Endothelial cell of umbilical vein (primary cell): ENCODE data around the gene SDCCAG8. TPM values are rescaled to one million over a fixed set of nuclear protein-coding genes. Genes with fewer than 3 reads are reported as not detected.

ENCODE experiments used
- BruUV-seq: library from RNA; stranded (reverse); fragments of 400-500 nt; replicated peaks from 2 replicates; lab custom pipeline; 2021; lab: Mats Ljungman, UMichigan
- CTCF ChIA-PET: fragments of 300-600, 350-600 bp; sonication (Branson Sonifier 250); formaldehyde crosslinking; loops from one replicate; lab custom pipeline; 2021; ENCODE audit warnings: antibody characterized with exemption, inconsistent platforms; lab: Charles Lee
- POLR2A ChIA-PET: fragments of 300-600, 350-600 bp; sonication (Branson Sonifier 250); formaldehyde crosslinking; loops from one replicate; lab custom pipeline; 2021; ENCODE audit warnings: antibody characterized with exemption, inconsistent platforms; lab: Charles Lee
- DNase-seq: peaks from one replicate; pipeline ENCODE4 v3.0.0-alpha.2; 2011; ENCODE audit warnings: low read depth, low spot score
- FAIRE-seq: peaks from 2 replicates; lab custom pipeline; 2011; peaks lifted over from hg19 to GRCh38; lab: Jason Lieb, UNC
- H2AFZ ChIP-seq: 2 replicates; pipeline ENCODE4 v1.6.0; 2012; ENCODE audit warnings: low read depth, low read length, control low read depth, inconsistent platforms
- H3K27ac ChIP-seq: 2 replicates; pipeline ENCODE4 v1.5.1; 2011; ENCODE audit warnings: low read depth, mild to moderate bottlenecking, control low read depth, low read length, moderate library complexity; ENCODE audit not compliant: insufficient read depth
- H3K27me3 ChIP-seq, 2 experiments: 2 replicates each; pipeline versions ENCODE4 v1.6.0 to v1.6.1; 2011; ENCODE audit warnings: low read length in 2 of 2, mixed read lengths in 1 of 2; ENCODE audit not compliant: control insufficient read depth in 2 of 2, insufficient read depth in 2 of 2
- H3K36me3 ChIP-seq, 2 experiments: 2 replicates in 1 of 2; 3 replicates in 1 of 2; pipeline ENCODE4 v1.5.1; 2011; ENCODE audit warnings: low read length in 2 of 2, mild to moderate bottlenecking in 1 of 2, moderate library complexity in 1 of 2; ENCODE audit not compliant: control insufficient read depth in 2 of 2, insufficient read depth in 2 of 2; ENCODE audit errors: extremely low read depth in 1 of 2
- H3K4me1 ChIP-seq: 3 replicates; pipeline ENCODE4 v1.5.1; 2011; ENCODE audit warnings: mild to moderate bottlenecking, low read length; ENCODE audit not compliant: control insufficient read depth, insufficient read depth; ENCODE audit errors: extremely low read depth
- H3K4me2 ChIP-seq: 2 replicates; pipeline ENCODE4 v1.6.1; 2011; ENCODE audit warnings: low read length, control low read depth, mixed read lengths; ENCODE audit not compliant: insufficient read depth
- H3K4me3 ChIP-seq, 3 experiments: fragments of 200-600 bp in 1 of 3; sonication (generic), shearing (Covaris generic) in 1 of 3; replicated peaks in 1 of 3; 2 replicates each; pipeline ENCODE4 v1.5.1; 2011 to 2016; ENCODE audit warnings: control low read depth in 3 of 3, low read length in 3 of 3, mild to moderate bottlenecking in 2 of 3, inconsistent platforms in 1 of 3, low read depth in 1 of 3, moderate library complexity in 1 of 3; ENCODE audit not compliant: insufficient read depth in 1 of 3
- H3K79me2 ChIP-seq: 2 replicates; pipeline ENCODE4 v1.6.0; 2012; ENCODE audit warnings: low read length, inconsistent platforms; ENCODE audit not compliant: control insufficient read depth, insufficient read depth
- H3K9ac ChIP-seq: replicated peaks from 2 replicates; pipeline ENCODE3; 2011; ENCODE audit warnings: low read length, control low read depth; ENCODE audit not compliant: insufficient read depth; ENCODE audit errors: extremely low read depth
- H3K9me1 ChIP-seq: replicated peaks from 3 replicates; pipeline ENCODE4 v1.6.0; 2011; ENCODE audit warnings: mild to moderate bottlenecking, low read length; ENCODE audit not compliant: control insufficient read depth, insufficient read depth; ENCODE audit errors: extremely low read depth
- H3K9me3 ChIP-seq: replicated peaks from 2 replicates; pipeline ENCODE4 v1.5.1; 2012; ENCODE audit warnings: low read length, inconsistent platforms; ENCODE audit not compliant: control insufficient read depth, insufficient read depth
- H4K20me1 ChIP-seq: replicated peaks from 2 replicates; pipeline ENCODE3; 2011; ENCODE audit warnings: mild to moderate bottlenecking, low read length; ENCODE audit not compliant: control insufficient read depth, insufficient read depth; ENCODE audit errors: extremely low read depth
- CTCF ChIP-seq, 2 donors: IDR thresholded peaks; 1 replicate in 1 of 2; 2 replicates in 1 of 2; pipeline ENCODE4 v1.5.1; 2011; ENCODE audit warnings: low read length in 2 of 2, mild to moderate bottlenecking in 2 of 2, moderate library complexity in 2 of 2, control low read depth in 1 of 2, inconsistent platforms in 1 of 2, low read depth in 1 of 2; ENCODE audit not compliant: insufficient read depth in 1 of 2; ENCODE audit errors: extremely low read depth in 1 of 2
- EZH2 ChIP-seq: IDR thresholded peaks from 2 replicates; pipeline ENCODE4 v1.6.1; 2012; ENCODE audit warnings: borderline replicate concordance, low read depth, mild to moderate bottlenecking, moderate library complexity, low read length, inconsistent platforms; ENCODE audit not compliant: severe bottlenecking
- FOS ChIP-seq: IDR thresholded peaks from 2 replicates; pipeline ENCODE4 v1.6.1; 2011; ENCODE audit warnings: mild to moderate bottlenecking, low read length, moderate library complexity, borderline replicate concordance; ENCODE audit not compliant: insufficient read depth
- GATA2 ChIP-seq: IDR thresholded peaks from 2 replicates; pipeline ENCODE4 v1.7.0; 2011; ENCODE audit warnings: low read depth, mild to moderate bottlenecking, moderate library complexity, mixed read lengths, low read length; ENCODE audit not compliant: insufficient read length, insufficient read depth
- JUN ChIP-seq: IDR thresholded peaks from 2 replicates; pipeline ENCODE4 v1.6.1; 2011; ENCODE audit warnings: borderline replicate concordance, low read depth; ENCODE audit not compliant: insufficient read length, insufficient read depth
- MAX ChIP-seq: IDR thresholded peaks from 2 replicates; pipeline ENCODE4 v1.6.1; 2011; ENCODE audit not compliant: insufficient read depth, insufficient read length
- MYC ChIP-seq: IDR thresholded peaks from one replicate; pipeline ENCODE4 v1.6.1; 2011; ENCODE audit warnings: mild to moderate bottlenecking, low read depth, low read length
- POLR2A ChIP-seq: IDR thresholded peaks from 2 replicates; pipeline ENCODE4 v1.6.1; 2012; ENCODE audit warnings: low read depth, mild to moderate bottlenecking, control low read depth, low read length
- POLR2AphosphoS5 ChIP-seq: IDR thresholded peaks from 2 replicates; pipeline ENCODE4 v1.6.1; 2012; ENCODE audit warnings: low read depth, mild to moderate bottlenecking, control low read depth, low read length, moderate library complexity; ENCODE audit not compliant: insufficient read depth
- dilution Hi-C: fragments of 300-500 bp; cut with MboI; formaldehyde crosslinking; loops from one replicate; pipeline ENCODE4 v1.15.0; 2019; ENCODE audit warnings: low sequenced_read_pairs; ENCODE audit not compliant: extremely low pct_ligation_motif_present
- intact Hi-C: fragments of 100-400 bp; cut with micrococcal nuclease; formaldehyde crosslinking; loops from one replicate; pipeline ENCODE4 v1.10.0; 2022
- polyA plus RNA-seq, 4 experiments: library from polyadenylated mRNA; depleted of rRNA in 3 of 4; stranded (reverse) in 3 of 4; unstranded in 1 of 4; fragments of >200 nt; gene quantifications; 2 replicates each; pipeline versions ENCODE4 v1.2.1 to v1.2.3, GENCODE V29; 2011 to 2012; ENCODE audit warnings: missing spikeins in 1 of 4
- total RNA-seq: library from RNA; stranded (reverse); gene quantifications from 2 replicates; pipeline ENCODE4 v1.2.3, GENCODE V29; 2021

The SDCCAG8 gene
- total and polyA plus RNA-seq, 2 donors (not counting 3 experiments of a cell fraction or from before 2014, with no cell fraction given), result 14.6 to 25.7 TPM

GRCh38 chr1:243535014-243535413 lies 279.2 kb downstream of the SDCCAG8 start:
- Histone ChIP-seq H3K79me2 (no peaks in the 10 kb centered on the region), H3K9ac (no peak overlapping the region), H2AFZ (no peak overlapping the region), H3K9me3 (no peaks in the 10 kb centered on the region), H3K4me1 (no peaks in the 10 kb centered on the region), H3K27me3 (no peaks in the 10 kb centered on the region), H3K36me3 (no peaks in the 10 kb centered on the region), H4K20me1 (no peaks in the 10 kb centered on the region), H3K4me2 (no peak overlapping the region), H3K4me3 (no peak overlapping the region), H3K27ac (no peak overlapping the region), H3K9me1 (no peaks in the 10 kb centered on the region)
- no peak for DNase-seq
- dilution Hi-C loops, result no loop called here
- intact Hi-C loops, result no loop called here
- POLR2A ChIA-PET, result no interaction called here
- FAIRE-seq, result no peak
- no peak for TF ChIP-seq POLR2AphosphoS5
- TF ChIP-seq FOS, result no peak
- TF ChIP-seq EZH2, result no peak
- TF ChIP-seq MAX, result no peak
- TF ChIP-seq MYC, result no peak
- no peak for TF ChIP-seq GATA2
- no peak for TF ChIP-seq POLR2A
- TF ChIP-seq JUN, result no peak
- no peak for TF ChIP-seq CTCF (IDR thresholded peaks at IDR 0.05; ENCODE audit: extremely low read depth in 1 of 2, insufficient read depth in 1 of 2, low read depth in 1 of 2, low read length in 2 of 2)
- BruUV-seq, result no TSS peak
- CTCF ChIA-PET, result interaction anchor here (0.8 to 1.0 kb wide), 2 partner anchors 16 to 214 kb away, joined by 3 read pairs; no protein-coding TSS in a partner anchor
